Measurements from ENCODE around the gene RYR2.

GRCh38 chr1:237124856-237125462 is 83.0 kb downstream of the RYR2 start:
- peak; percentile 46 for TF ChIP-seq CTCF (IDR thresholded peaks at IDR 0.05)
- no peak for TF ChIP-seq POLR2AphosphoS2 (conservative IDR thresholded peaks at IDR 0.05; ENCODE audit: low read length)
- no peak for TF ChIP-seq JUN (IDR thresholded peaks at IDR 0.05)
- no peak for TF ChIP-seq ESRRA (IDR thresholded peaks at IDR 0.05; ENCODE audit: borderline replicate concordance, low read length)
- TF ChIP-seq SMC3 (IDR thresholded peaks at IDR 0.05): peak; percentile 55; the same call in 2 of the 3 replicates
- no peak for TF ChIP-seq POLR2A (IDR thresholded peaks at IDR 0.05; ENCODE audit: low read length)
- TF ChIP-seq HDAC2 (IDR thresholded peaks at IDR 0.05): no peak
- TF ChIP-seq RNF2 (IDR thresholded peaks at IDR 0.05; ENCODE audit: borderline replicate concordance, low read depth): no peak
- TF ChIP-seq ZSCAN20 (CRISPR knock-in tag; IDR thresholded peaks at IDR 0.05): no peak
- no peak for TF ChIP-seq REST (IDR thresholded peaks at IDR 0.05)

All from A549 (cell line).